HG02852 (cell line): Measurements from ENCODE around the gene BFSP2.

ENCODE experiments used
- ATAC-seq: cut with Tn5 transposase; IDR thresholded peaks from one replicate; pipeline ENCODE4 v1.9.1; 2021; ENCODE audit warnings: mild to moderate bottlenecking, moderate library complexity; ENCODE audit not compliant: unreplicated experiment

BFSP2 gene

DNA sequence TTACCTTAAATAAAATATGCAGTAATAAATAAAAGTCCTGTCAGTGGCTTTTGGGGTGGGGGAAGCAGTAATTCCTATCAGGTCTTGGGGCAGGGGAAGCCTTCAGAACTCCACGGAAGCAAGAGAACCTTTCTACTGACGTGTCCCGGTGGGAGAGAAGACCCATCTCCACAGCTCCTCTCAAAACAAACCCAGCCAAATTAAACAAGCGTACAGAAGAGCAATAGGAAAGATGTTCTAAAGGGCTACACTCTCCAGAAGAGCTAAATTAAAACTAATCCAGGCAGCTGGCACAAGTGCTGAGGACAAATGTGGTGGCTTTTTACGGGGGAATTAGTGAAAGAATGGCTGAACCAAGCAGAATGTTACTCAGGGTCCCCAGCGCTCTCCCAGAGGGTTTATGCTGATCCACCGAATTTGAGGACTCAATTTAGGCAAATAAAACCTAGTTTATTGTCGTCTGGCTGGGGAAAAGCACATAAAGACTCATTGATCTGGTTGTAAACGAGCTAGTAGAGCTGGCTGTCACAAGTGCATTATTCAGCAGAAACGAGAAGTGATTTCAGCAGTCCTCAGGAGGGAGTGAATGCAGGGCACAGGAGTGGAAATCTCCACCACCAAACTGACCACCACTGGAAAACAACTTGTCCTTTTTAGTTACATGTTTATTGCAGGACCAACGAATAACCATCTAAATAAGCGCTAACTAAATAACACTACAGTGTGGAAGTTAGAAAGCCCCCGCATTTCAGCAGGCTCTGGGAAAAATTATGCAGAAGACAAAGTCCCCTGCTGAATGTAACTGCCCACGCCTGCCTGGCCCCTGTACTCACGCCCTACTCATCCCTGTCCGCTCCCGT is 13.5 kb downstream of the BFSP2 start:
- ATAC-seq: no peak

DNA sequence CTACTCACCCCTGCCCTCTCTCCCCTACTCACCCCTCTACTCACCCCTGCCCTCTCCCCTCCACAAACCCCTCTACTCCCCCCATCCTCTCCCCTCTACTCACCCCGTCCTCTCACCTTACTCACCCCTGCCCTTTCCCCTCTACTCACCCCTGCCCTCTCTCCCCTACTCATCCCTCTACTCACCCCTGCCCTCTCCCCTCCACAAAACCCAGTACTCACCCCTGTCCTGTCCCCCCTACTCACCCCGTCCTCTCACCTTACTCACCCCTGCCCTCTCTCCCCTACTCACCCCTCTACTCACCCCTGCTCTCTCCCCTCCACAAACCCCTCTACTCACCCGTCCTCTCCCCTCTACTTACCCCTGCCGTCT is 14.2 kb downstream of the BFSP2 start:
- no peak for ATAC-seq

DNA sequence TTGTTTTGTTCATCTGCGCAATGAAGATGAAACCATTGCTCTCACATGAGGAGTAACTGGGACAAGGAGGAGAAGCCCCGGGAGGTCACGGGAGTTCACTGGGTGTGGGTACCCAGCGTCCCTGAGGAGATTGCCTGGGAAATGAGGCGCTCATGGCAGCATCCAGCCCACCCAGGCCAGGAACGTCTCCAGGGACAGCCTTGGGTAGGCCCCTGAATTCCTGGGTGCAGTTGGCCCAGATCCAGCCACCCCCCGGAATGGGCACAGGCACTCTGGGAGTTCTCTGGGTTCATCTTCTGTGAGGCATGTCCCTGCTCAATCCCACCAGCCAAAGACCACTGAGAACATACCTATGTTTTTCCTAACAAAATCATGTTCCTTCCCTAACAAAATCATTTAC is 18.5 kb downstream of the BFSP2 start:
- ATAC-seq: no peak

DNA sequence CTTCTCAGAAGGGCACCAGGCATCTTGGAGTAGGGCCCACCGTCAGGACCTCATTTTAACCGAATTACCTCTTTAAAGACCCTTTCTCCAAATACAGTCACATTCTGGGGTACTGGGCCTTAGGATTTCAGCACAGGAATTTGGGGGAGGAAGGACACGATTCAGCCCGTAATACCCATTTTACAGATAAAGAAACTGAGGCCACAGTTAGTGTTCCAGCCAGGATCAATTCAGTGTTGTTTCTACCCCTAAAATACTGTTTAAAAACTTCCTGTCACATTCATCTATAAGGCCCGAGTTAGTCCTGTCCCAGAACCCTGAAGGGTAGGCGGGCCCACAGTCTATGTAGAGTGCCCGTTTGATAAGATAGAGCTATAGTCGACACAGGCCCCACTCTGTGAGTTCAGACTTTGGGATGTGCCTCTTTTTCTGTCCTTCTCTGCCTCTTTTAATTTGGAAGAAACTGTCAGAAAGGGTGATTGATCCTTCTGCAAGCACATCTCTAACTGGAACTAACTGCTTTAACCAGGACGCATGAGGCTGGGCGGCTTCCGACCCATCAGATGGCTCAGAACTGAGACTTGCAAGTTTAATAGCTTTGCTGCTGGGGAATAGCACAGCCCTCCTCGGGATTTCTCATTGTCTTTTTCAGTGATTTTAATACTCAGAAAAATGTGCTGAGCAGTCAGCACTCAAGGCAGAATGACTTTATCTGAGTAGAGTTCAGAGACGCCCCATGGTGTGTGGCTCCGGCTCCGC is 19.5 kb downstream of the BFSP2 start:
- ATAC-seq: no peak

DNA sequence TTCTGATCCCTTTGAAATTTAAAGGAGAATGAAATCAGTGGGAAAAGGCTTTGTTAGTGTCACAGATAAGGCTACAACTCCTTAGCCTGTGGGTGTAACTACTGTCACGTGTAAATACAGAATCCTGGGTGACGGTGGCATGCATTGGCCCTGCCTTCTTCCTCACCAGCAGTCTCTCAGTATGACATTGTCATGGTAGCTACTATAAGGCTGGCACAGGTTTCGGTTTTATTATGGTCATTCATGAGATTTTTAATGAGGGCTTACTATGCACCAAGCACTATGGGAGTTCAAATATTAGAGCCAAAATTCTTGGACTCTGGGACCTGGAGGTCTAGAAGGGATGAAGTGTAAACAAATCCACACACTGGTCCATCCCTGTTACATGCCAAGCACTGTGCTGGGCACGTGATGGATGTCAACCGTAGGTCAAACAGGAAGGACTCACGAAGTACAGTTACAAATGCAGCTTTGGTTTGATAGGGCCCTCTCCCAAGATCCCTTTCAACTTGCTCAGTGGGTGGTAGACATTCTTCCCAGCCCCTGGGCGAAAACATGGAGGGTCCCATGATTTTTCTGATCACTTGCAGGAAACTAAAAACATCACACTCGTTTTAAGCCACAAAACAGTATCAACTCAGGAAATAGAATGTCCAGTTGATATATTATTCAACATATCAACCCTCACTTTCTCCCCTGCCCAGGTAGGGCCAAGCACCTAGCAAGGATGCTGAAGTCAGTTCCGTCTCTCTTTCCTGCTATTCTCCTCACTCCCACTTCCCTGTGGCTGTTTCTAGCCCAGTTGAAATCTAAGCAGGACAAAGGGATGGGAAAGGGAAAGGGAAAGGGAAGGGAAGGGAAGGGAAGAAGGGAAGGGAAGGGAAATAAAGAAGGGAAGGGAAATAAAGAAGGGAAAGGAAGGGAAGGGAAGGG is 25.3 kb downstream of the BFSP2 start:
- ATAC-seq: no peak

DNA sequence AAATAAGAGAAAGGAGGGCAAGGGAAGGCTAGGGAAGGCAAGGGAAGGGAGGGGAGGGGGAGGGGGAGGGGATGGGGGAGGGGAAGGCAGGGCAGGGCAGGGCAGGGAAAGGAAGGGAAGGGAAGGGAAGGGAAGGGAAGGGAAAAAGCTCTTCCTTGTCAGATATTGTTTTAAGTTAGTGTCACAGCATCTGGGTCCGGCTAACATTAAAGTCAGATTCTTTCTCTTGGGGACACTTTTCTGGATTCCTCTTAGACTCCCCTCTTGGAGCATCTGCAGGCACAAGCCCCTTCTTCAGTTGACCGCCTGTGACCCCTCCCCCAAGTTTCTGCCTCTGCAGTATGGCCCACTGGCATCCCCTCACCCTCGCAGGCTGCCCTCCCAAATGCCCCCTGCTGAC is 26.0 kb downstream of the BFSP2 start:
- ATAC-seq: no peak

DNA sequence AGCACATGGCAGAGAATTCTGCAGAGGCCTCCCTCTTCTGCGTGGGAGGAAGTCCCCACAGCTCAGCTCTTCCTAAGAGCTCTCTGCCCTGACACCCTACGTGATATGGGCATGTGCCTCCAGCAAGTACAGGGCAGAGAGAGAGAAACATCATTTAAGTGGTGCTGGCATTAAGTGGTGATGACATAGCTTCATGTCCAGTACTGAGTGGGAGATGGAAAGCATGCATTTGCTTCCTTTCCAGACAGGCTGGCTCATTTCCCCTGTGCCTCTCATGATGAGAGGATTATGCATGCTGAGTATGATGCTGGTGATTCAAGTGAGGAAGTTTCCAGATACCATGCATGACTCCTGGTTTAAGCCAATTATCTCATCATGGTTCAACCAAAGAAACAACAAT is 26.9 kb downstream of the BFSP2 start:
- ATAC-seq: no peak

DNA sequence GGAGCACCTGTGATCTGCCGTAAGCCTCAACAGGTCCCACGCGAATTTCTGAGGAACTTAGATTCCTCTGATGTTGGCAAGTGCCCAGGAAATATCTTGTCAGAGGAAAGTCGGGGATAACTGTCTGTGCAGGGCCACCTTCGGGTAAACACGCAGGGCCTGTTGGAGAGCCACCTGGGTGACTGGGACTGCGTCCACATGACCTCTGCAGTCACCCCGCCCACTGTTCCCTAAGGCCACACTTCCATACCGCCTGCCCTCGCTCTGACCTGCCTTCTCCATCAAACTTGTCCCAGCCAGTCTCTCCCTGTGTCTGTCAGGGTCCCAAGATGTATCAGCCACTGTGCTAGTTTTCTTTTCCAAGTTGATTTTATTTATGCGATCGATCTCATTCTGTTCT is 28.7 kb downstream of the BFSP2 start:
- ATAC-seq: no peak

DNA sequence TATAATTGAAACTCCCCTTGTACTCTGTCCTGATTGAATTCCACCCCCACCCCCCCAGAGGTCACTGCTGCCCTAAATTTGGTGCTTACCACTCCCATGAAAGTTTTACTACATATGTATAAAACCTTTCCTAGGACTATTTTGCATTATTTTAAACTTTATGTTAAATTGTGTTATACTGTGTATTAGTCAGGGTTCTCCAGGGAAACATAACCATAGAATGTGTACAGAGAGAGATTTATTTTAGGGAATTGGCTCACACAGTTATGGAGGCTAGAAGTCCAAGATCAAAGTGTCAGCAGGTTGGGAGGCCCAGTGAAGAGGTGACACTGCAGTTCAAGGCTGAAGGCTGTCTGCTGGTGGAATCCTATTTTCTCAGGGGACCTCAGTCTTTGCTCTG is 29.2 kb downstream of the BFSP2 start:
- ATAC-seq: no peak

DNA sequence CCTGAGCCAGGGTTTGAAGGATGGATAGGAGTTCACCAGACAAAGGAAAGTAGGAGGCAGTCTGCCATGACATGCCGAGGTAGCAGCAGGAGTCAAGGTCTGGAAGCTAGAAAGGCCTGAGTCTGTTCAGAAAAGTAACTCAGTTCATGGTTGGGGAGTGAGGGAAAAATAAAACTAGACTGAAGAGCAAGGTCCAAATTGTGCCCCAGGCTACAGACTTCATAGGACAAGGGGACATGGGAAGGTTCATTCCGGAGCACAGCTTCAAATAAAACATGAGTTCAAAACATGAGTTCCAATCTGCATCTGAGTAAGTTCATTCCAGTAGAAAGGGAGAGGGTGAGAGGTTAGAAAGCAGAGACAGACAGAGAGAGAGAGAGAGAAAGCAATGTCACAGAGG is 39.7 kb downstream of the BFSP2 start:
- no peak for ATAC-seq

DNA sequence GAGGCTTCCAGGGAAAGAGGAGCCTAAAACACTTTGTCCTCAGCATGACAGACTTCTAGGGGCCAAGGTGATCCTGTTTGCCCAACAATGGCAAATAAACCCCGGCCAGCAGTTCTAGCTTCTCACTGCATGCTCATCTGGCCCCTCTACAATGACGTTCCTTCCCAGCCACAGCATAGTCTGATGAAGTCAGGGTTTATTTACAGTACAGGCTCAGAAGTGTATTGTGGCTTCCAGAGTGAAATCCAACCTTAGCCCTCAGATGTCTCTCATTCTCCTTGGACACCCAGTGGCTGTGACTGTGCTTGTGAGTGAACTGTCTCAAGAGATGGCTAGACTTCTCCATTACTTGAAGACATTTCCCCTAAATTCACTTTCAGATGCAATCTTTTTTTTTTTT is 40.8 kb downstream of the BFSP2 start:
- no peak for ATAC-seq

DNA sequence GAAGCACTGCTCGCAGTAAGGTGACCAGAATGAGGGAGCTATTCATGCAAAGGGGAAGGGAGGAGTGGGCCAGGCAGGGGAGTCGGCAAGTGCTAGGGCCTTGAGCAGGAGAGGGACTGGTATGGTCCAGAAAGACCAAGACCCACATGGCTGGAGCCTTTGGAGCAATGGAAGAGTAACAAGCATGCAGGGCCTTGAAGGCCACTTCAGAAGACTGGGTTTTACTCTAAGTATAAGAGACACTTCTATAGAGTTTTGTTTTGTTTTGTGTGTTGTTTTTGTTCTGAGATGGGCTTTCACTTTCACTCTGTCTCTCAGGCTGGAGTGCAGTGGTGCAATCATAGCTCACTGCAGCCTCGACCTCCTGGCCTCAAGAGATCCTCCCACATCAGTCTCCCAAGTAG is 42.0 kb downstream of the BFSP2 start:
- ATAC-seq: peak; percentile 79

DNA sequence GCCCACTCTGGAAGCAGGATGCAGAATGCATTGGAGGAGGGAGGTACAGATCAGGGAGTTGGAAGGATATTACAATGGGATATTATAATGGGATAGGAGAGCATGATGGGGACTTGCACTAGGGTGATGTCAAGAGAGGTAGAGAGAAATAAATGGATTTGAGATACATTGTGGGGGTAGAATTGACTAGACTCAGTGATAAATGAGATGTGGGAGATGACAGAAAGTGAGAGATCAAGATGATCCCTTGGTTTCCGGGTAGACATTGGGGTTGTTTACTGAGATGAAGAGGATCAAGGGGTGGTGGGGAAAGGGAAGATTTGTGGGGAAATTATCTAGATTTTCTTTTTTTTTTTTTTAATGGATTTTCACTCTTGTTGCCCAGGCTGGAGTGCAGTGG is 42.7 kb downstream of the BFSP2 start:
- ATAC-seq: no peak

DNA sequence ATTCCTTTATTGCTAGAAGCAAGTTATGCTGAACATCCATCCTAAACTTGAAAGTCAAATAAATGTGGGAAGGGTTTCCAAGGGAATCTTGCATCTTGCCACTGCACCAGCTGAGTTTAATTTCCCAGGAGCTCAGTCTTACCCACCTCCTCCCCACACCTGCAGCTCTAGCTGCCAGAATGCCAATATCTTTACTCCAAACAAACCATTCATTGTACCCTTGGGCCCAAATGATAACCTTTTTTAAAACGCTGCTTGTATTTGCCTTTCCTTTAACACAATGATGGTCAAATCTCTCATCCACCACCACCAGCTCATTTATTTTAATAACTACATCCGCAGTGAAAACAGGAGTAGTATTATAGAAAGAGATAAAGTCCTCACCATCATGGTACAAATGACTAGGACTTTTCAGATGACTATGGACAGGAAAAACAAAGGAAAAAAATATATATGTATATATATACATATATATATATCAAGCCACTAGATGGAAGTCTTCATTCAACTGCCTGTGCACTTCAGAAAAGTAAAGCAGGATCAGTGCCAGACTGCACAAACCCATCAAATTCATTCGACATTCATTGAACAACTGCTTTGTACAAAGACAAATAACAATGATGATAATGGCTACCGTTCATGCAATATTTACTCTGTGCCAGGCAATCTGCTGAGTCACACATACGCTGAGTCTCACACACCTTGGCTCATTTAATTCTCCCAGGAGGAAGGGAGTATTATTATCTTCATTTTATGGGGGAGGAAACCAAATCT is 44.0 kb downstream of the BFSP2 start:
- no peak for ATAC-seq

DNA sequence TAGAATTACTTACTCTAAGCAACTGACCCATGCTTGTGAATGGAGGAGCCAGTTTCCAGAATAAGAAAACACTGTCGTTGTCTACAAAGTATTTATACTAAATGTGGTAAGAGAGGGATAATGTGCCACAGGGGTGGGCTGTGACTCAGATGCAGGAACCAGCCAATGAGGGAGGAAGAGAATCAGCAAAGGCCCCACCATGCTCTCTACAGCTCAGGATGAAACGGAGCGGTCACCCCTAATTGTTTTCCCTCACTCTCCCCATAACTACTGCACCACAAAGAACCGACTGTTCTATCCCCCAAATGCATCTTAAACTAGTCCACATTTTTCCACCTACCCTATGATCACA is 44.5 kb downstream of the BFSP2 start:
- ATAC-seq: no peak

DNA sequence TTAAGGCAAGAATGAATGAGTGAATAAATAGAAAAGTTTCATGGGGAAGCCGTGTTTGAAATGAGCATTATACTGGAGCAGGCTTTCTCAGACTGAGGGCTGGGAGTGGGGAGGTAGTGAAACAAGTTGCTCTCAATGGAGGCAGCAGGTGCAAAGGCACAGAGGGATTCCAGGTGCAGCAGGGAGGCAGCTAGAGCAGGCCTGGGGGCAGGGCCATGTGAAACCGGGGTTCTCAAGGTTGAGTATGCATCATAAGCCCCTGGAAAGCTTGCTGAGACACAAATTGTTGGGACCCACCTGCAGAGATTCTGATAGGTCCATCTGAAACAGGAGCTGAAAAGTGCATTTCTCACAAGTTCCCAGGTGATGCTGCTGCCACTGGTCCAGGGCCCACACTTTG is 45.3 kb downstream of the BFSP2 start:
- ATAC-seq: no peak

DNA sequence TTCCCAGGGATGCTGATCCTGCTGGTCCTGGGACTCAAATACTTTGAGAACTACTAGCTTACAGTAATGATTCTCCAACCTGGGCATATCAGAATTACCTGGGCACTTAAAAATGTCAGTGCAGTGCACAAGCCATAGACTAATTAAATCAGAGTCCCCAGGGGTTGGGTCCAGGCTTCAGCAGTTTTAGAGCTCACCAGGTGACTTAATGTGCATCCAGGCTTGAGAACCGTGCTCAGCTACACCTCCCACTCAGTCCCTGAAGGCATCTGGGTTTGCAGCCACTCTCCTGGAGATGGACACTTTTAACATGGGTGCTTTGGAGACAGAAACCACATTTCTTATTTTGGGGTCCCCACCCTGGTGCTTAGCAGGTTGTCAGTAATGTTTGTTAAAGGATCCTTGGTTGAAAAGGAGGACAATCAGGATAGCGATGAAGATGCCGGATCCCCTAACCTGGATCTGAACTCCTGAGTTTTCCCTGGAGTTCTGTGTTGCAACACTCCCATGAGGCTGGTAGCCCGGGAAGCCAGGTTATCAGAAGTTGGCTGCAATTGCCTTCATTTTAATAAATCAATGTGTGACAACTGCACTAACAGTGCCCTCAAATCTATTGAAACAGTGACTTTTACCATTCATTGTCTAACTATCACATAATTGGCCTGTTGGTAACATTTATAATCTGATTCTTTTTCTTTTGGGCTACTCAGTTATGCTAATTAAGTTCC is 48.1 kb downstream of the BFSP2 start:
- ATAC-seq: peak; percentile 29

DNA sequence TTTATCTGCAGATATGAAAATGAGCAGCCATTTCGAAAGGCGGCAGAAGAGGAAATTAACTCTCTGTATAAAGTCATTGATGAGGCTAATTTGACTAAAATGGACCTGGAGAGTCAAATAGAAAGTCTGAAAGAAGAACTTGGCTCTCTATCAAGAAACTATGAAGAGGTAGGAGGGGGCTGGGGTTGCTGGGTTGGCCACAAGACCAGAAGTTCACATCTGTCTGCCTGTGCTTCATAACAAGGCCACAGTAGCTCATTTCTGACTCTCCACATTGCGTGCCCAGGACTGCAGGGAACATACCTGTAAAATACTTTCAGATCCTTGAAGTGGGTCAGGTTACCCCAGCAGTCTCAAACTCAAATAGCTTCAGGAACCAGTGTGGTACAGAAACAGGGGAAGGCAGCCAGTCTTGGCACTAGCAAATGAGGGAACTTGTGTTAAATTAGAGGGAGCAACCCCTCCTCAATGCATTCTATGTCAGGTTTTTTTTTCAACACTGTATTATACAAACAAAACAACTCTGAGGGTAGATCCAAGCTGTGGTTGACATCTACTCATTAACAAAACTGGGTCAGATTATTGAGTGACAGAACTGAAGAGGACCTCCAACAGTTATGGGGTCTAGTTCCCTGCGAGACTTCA is 48.7 kb downstream of the BFSP2 start:
- peak; percentile 92 for ATAC-seq

DNA sequence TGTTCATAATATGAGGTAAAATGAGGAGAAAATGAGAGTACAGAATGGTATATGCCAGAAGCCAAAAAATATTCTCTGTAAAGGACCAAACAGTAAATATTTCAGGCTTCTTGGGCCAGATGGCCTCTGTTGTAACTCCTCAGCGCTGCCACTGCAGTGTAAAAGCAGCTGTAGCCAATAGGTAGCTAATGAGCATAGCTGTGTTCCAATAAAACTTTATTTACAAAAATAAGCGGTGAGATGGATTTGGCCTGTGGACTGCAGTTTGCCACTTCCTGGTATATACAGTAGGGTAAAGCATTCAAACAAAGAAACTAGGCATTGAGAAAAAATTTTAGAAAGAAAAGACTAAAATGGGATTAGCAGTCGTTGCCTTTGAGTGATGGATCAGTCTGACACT is 51.5 kb downstream of the BFSP2 start:
- no peak for ATAC-seq
